Uterus (tissue), 4 donors: Measurements from ENCODE around the gene INPPL1. TPM values are rescaled to one million over a fixed set of nuclear protein-coding genes. Genes with fewer than 3 reads are reported as not detected.
"Not testable (repeated sequence)": the region's sequence is repeated elsewhere in the genome, so short reads cannot be mapped to it uniquely, and the experiment has no call there.

Experiments used
- DNase-seq, 2 donors: peaks; one replicate each; pipeline ENCODE4 v3.0.0-alpha.2; 2019 to 2020
- H3K27ac ChIP-seq, 2 donors: fragments of 200-600 bp; sonication (generic); 1 replicate in 1 of 2; 2 replicates in 1 of 2; pipeline ENCODE4 v1.5.1; 2016 to 2018
- H3K27me3 ChIP-seq, 2 donors: fragments of 200-600 bp; sonication (generic); one replicate each; pipeline ENCODE4 v1.5.1; 2018 to 2019; ENCODE audit warnings: control low read depth in 1 of 2
- H3K36me3 ChIP-seq, 2 donors: fragments of 200-600 bp; sonication (generic); one replicate each; pipeline ENCODE4 v1.5.1; 2019; ENCODE audit warnings: control low read depth in 1 of 2
- H3K4me1 ChIP-seq, 2 donors: fragments of 200-600 bp; sonication (generic); one replicate each; pipeline ENCODE4 v1.5.1; 2018 to 2019; ENCODE audit warnings: control low read depth in 1 of 2
- H3K4me3 ChIP-seq, 2 donors: fragments of 200-600 bp; sonication (generic); 1 replicate in 1 of 2; 2 replicates in 1 of 2; pipeline ENCODE4 v1.5.1; 2018 to 2019; ENCODE audit warnings: mild to moderate bottlenecking in 1 of 2
- H3K9me3 ChIP-seq, 2 donors: fragments of 200-600 bp; sonication (generic); one replicate each; pipeline ENCODE4 v1.5.1; 2019; ENCODE audit warnings: control low read depth in 1 of 2
- POLR2A ChIP-seq, 2 donors: fragments of 450-650 bp; IDR thresholded peaks; one replicate each; pipeline ENCODE4 v1.6.1; 2016; ENCODE audit warnings: antibody characterized with exemption in 2 of 2, mild to moderate bottlenecking in 1 of 2, moderate library complexity in 1 of 2
- intact Hi-C: fragments of 100-400 bp; cut with DNase I; formaldehyde crosslinking; loops from one replicate; pipeline ENCODE4 v1.15.1; 2023; ENCODE audit warnings: low total_unique reads
- total RNA-seq, 4 donors: library from RNA; depleted of rRNA in 3 of 4; stranded (reverse); fragments of >200 nt in 3 of 4; gene quantifications; one replicate each; pipeline versions ENCODE4 v1.1.0 to v1.2.4, GENCODE V29; 2014 to 2023
- TF ChIP-seq, protein P1 (sequence below), 4 experiments: fragments of 200-600 bp in 2 of 4; fragments of 450-650 bp in 2 of 4; sonication (generic) in 2 of 4; IDR thresholded peaks; one replicate each; pipeline ENCODE4 v1.5.1; 2016 to 2019; ENCODE audit warnings: antibody characterized with exemption in 4 of 4, mild to moderate bottlenecking in 2 of 4, moderate library complexity in 1 of 4
- donor health status: DM: yes; HTN: yes; CAD: no.

INPPL1 gene
- total RNA-seq, 4 donors from 2014 or later, result 47.1 to 200 (median 50.8) TPM

DNA sequence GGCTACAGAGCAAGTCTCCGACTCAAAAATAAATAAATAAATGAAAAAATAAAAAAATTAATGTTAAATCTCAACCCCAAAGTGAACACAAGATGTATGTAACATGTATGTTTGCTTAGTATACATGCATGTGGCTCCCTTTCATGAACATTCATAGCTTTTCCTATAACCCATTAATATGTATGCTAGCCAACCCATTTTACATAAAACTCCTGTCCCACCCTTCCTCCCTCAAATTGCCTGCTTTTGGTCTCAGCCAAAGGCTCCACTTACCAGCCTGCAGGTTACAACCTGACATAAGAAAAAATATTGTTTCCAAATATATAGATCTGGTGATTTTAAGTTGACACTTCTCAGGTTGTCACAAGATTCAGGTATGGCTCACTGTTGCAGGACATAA is 36.3 kb upstream of the INPPL1 start:
- TF ChIP-seq, protein P1, sequence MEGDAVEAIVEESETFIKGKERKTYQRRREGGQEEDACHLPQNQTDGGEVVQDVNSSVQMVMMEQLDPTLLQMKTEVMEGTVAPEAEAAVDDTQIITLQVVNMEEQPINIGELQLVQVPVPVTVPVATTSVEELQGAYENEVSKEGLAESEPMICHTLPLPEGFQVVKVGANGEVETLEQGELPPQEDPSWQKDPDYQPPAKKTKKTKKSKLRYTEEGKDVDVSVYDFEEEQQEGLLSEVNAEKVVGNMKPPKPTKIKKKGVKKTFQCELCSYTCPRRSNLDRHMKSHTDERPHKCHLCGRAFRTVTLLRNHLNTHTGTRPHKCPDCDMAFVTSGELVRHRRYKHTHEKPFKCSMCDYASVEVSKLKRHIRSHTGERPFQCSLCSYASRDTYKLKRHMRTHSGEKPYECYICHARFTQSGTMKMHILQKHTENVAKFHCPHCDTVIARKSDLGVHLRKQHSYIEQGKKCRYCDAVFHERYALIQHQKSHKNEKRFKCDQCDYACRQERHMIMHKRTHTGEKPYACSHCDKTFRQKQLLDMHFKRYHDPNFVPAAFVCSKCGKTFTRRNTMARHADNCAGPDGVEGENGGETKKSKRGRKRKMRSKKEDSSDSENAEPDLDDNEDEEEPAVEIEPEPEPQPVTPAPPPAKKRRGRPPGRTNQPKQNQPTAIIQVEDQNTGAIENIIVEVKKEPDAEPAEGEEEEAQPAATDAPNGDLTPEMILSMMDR (IDR thresholded peaks at IDR 0.05), result no peak
- no peak for TF ChIP-seq POLR2A (IDR thresholded peaks at IDR 0.05)
- DNase-seq, result no peak
- intact Hi-C loops, result no loop called here
- Histone ChIP-seq H3K27me3 (no peaks in the 10 kb centered on the region), H3K27ac (no peak overlapping the region), H3K4me1 (no peaks in the 10 kb centered on the region), H3K9me3 (no peaks in the 10 kb centered on the region), H3K4me3 (no peak overlapping the region), H3K36me3 (no peaks in the 10 kb centered on the region)

DNA sequence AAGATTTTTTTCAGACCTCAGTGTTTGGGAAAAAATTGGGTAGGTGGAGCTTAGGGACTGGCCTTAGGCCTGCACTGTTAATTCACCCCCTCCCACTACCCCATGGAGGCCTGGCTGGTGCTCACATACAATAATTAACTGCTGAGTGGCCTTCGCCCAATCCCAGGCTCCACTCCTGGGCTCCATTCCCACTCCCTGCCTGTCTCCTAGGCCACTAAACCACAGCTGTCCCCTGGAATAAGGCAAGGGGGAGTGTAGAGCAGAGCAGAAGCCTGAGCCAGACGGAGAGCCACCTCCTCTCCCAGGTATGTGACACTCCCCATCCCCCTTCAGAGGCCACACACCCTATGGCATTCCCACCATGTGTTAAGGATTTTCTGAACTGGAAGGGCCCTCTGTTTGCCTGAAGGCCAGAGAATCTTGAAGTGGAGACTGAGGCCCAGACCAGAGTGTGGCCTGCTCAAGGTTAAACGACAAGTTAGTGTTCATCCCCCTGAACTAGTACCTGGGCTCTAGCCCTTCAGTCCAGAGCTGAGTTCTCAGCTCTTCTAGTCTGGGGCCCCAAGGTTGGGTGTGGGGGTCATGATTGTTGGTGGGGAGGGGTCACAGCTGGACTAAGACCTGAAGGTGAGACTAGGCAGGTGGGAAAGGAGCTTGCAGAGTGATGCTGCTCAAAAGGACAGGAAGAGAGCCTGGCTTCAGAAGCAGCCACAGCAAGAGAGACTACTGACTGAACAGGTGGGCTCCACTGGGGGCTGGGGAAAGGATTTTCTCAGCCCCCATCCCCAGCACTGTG is 34.9 kb upstream of the INPPL1 start:
- no peaks in the 10 kb centered on the region for H3K27me3 ChIP-seq

DNA sequence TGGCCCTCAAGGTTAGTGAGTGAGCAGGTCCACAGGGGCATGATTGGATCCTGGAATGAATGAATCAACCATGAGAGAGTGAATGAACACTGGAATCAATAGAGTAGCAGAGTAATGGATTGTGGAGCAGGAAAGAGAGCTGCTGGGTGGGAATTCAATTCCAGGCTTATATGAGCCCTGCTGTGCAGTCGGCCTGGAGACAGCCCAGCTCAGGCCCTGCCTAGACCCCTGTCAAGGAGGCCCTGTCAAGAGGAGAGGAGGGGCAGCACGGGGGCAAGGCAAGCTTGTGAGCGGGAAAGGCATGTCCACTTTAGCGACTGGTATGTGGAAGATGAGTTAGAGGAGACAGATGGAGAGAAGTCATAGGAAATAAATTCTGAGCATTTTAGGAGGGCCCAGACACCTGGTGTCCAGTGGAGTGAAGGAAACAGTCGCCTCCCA is 33.9 kb upstream of the INPPL1 start:
- TF ChIP-seq POLR2A (IDR thresholded peaks at IDR 0.05), result no peak
- TF ChIP-seq, protein P1 (IDR thresholded peaks at IDR 0.05), result no peak
- no peak overlapping the region for H3K4me3 ChIP-seq
- no peaks in the 10 kb centered on the region for H3K36me3 ChIP-seq
- H3K9me3 ChIP-seq, result no peaks in the 10 kb centered on the region
- no peaks in the 10 kb centered on the region for H3K27me3 ChIP-seq
- H3K4me1 ChIP-seq, result no peaks in the 10 kb centered on the region
- intact Hi-C loops, result no loop called here
- H3K27ac ChIP-seq, result no peak overlapping the region
- DNase-seq, result no peak

More for the DNA sequence above, 34.9 kb upstream of the INPPL1 start:
- H3K27ac ChIP-seq, result no peak overlapping the region
- H3K4me1 ChIP-seq, result no peaks in the 10 kb centered on the region
- H3K4me3 ChIP-seq, result no peak overlapping the region
- intact Hi-C loops, result no loop called here
- no peaks in the 10 kb centered on the region for H3K9me3 ChIP-seq
- no peaks in the 10 kb centered on the region for H3K36me3 ChIP-seq
- TF ChIP-seq POLR2A (IDR thresholded peaks at IDR 0.05), result no peak
- TF ChIP-seq, protein P1 (IDR thresholded peaks at IDR 0.05), result no peak
- DNase-seq, result peak in 1 of 2 donors; percentile 38

DNA sequence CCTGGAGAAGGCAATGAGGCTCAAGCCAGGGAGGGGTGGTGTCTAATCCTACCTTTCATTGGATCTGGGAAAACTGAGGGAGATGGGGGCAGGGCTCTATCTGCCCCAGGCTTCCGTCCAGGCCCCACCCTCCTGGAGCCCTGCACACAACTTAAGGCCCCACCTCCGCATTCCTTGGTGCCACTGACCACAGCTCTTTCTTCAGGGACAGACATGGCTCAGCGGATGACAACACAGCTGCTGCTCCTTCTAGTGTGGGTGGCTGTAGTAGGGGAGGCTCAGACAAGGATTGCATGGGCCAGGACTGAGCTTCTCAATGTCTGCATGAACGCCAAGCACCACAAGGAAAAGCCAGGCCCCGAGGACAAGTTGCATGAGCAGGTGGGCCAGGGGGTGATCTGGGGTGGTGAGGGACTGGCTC is 32.6 kb upstream of the INPPL1 start, which contains the start of gene FOLR1:
Gene FOLR1 (plus strand): TSS at position 180 of the 421 bp plus-strand sequence. CDS start 34 bp downstream, at position 214.
- intact Hi-C loops, result no loop called here
- H3K27ac ChIP-seq, result no peak within 1 kb of the TSS
- no peaks in the 10 kb centered on the region for H3K9me3 ChIP-seq
- TF ChIP-seq POLR2A (IDR thresholded peaks at IDR 0.05), result no peak
- TF ChIP-seq, protein P1 (IDR thresholded peaks at IDR 0.05), result no peak
- no peaks in the 10 kb centered on the region for H3K36me3 ChIP-seq
- DNase-seq, result no peak
- no peaks in the 10 kb centered on the region for H3K27me3 ChIP-seq
- H3K4me1 ChIP-seq, result no peaks in the 10 kb centered on the region
- H3K4me3 ChIP-seq, result no peak within 1 kb of the TSS

DNA sequence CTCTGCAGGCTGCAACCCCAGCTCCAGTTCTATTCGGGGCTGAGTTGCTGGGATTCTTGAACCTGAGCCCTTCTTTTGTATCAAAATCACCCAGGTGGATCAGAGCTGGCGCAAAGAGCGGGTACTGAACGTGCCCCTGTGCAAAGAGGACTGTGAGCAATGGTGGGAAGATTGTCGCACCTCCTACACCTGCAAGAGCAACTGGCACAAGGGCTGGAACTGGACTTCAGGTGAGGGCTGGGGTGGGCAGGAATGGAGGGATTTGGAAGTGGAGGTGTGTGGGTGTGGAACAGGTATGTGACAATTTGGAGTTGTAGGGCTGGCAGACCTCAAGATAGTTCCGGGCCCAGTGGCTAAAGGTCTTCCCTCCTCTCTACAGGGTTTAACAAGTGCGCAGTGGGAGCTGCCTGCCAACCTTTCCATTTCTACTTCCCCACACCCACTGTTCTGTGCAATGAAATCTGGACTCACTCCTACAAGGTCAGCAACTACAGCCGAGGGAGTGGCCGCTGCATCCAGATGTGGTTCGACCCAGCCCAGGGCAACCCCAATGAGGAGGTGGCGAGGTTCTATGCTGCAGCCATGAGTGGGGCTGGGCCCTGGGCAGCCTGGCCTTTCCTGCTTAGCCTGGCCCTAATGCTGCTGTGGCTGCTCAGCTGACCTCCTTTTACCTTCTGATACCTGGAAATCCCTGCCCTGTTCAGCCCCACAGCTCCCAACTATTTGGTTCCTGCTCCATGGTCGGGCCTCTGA is 28.9 kb upstream of the INPPL1 start:
- Histone ChIP-seq H3K27ac (no peak overlapping the region), H3K4me1 (no peaks in the 10 kb centered on the region), H3K4me3 (no peak overlapping the region), H3K36me3 (no peaks in the 10 kb centered on the region), H3K27me3 (no peaks in the 10 kb centered on the region), H3K9me3 (no peaks in the 10 kb centered on the region)
- intact Hi-C loops, result no loop called here
- no peak for DNase-seq
- TF ChIP-seq POLR2A (IDR thresholded peaks at IDR 0.05), result no peak
- TF ChIP-seq, protein P1 (IDR thresholded peaks at IDR 0.05), result no peak

DNA sequence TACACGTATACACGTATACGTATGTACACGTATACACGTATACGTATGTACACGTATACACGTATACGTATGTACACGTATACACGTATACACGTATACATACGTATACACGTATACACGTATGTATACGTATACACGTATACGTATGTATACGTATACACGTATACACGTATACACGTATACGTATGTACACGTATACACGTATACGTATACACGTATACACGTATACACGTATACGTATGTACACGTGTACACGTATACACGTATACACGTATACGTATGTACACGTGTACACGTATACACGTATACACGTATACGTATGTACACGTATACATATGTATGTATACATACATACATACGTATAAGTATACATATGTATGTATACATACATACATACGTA is 23.1 kb upstream of the INPPL1 start:
- H3K27ac ChIP-seq, H3K4me1 ChIP-seq, H3K36me3 ChIP-seq, intact Hi-C loops, H3K4me3 ChIP-seq, H3K9me3 ChIP-seq, DNase-seq, H3K27me3 ChIP-seq: not testable (repeated sequence)
